NCI-H2196 (cell line): Measurements from ENCODE around the gene PHB1.
"Not testable (repeated sequence)": the region's sequence is repeated elsewhere in the genome, so short reads cannot be mapped to it uniquely, and the experiment has no call there.

Experiments used
- DNase-seq: peaks from one replicate; lab custom pipeline; 2025; ENCODE audit not compliant: unreplicated experiment; lab: John Stamatoyannopoulos, UW

The PHB1 gene

GRCh38 chr17:49406421-49407061, 8.1 kb downstream of the PHB1 start:
- no peak for DNase-seq

- DNase-seq = no peak
Observed at GRCh38 chr17:49404906-49405305, 9.8 kb downstream of the PHB1 start.

- DNase-seq = no peak
Observed at GRCh38 chr17:49404361-49404760, 10.3 kb downstream of the PHB1 start.

- DNase-seq = no peak
Observed at GRCh38 chr17:49403514-49404289, 11.0 kb downstream of the PHB1 start.

- DNase-seq = no peak
Observed at GRCh38 chr17:49402706-49403105, 12.0 kb downstream of the PHB1 start.

- DNase-seq = no peak
Observed at GRCh38 chr17:49401971-49402611, 12.6 kb downstream of the PHB1 start.

- no peak for DNase-seq
Observed at GRCh38 chr17:49399995-49400394, 14.7 kb downstream of the PHB1 start.

- DNase-seq = no peak
Observed at GRCh38 chr17:49397586-49397985, 17.1 kb downstream of the PHB1 start.

- DNase-seq = no peak
Observed at GRCh38 chr17:49393491-49394255, 21.0 kb downstream of the PHB1 start.

GRCh38 chr17:49390548-49391324, 23.9 kb downstream of the PHB1 start:
- DNase-seq = no peak

GRCh38 chr17:49389514-49390347, 25.0 kb downstream of the PHB1 start:
- not testable (repeated sequence) for DNase-seq

- no peak for DNase-seq
Observed at GRCh38 chr17:49388692-49389513, 25.8 kb downstream of the PHB1 start.

- DNase-seq = no peak
Observed at GRCh38 chr17:49388290-49388640, 26.4 kb downstream of the PHB1 start.

GRCh38 chr17:49387498-49388289, 27.0 kb downstream of the PHB1 start:
- DNase-seq = no peak

- no peak for DNase-seq
Observed at GRCh38 chr17:49386373-49386772, 28.3 kb downstream of the PHB1 start.

GRCh38 chr17:49384951-49385350, 29.7 kb downstream of the PHB1 start:
- DNase-seq = no peak

- no peak for DNase-seq
Observed at GRCh38 chr17:49383060-49383459, 31.6 kb downstream of the PHB1 start.

GRCh38 chr17:49382556-49382955, 32.1 kb downstream of the PHB1 start:
- no peak for DNase-seq
